Neural cell (in vitro differentiated cells): ENCODE measurements around the gene SH3TC1. TPM values are rescaled to one million over a fixed set of nuclear protein-coding genes. Genes with fewer than 3 reads are reported as not detected.

Experiments
- H2AFZ ChIP-seq: fragments of 200-600, 300-800 bp; sonication (generic), shearing (Covaris generic); 2 replicates; pipeline ENCODE4 v1.6.0; 2014; ENCODE audit warnings: low read depth, mild to moderate bottlenecking, antibody characterized with exemption, low read length, moderate library complexity
- H3F3A ChIP-seq: fragments of 200-600 bp; shearing (Covaris generic); 2 replicates; pipeline ENCODE4 v1.6.1; 2016; ENCODE audit warnings: mild to moderate bottlenecking, moderate library complexity, mixed read lengths, antibody characterized with exemption, low read length; ENCODE audit not compliant: insufficient read depth, poor library complexity, severe bottlenecking
- H3K27ac ChIP-seq: fragments of 200-600, 300-800 bp; sonication (generic), shearing (Covaris generic); 2 replicates; pipeline ENCODE4 v1.5.1; 2014; ENCODE audit warnings: mild to moderate bottlenecking, low read length, moderate library complexity
- H3K27me3 ChIP-seq: fragments of 300-800, 200-600 bp; sonication (generic), shearing (Covaris generic); 2 replicates; pipeline ENCODE4 v1.6.0; 2014; ENCODE audit warnings: mild to moderate bottlenecking, low read depth, low read length, moderate library complexity; ENCODE audit not compliant: insufficient read depth
- H3K36me3 ChIP-seq: fragments of 300-800, 200-600 bp; sonication (generic), shearing (Covaris generic); 2 replicates; pipeline ENCODE4 v1.5.1; 2014; ENCODE audit warnings: mild to moderate bottlenecking, antibody characterized with exemption, low read length, moderate library complexity; ENCODE audit not compliant: insufficient read depth
- H3K4me2 ChIP-seq: fragments of 300-800, 200-600 bp; sonication (generic), shearing (Covaris generic); 2 replicates; pipeline ENCODE4 v1.6.0; 2014; ENCODE audit warnings: mild to moderate bottlenecking, low read length
- H3K4me3 ChIP-seq: fragments of 300-800, 200-600 bp; sonication (generic), shearing (Covaris generic); 2 replicates; pipeline ENCODE4 v1.5.1; 2014; ENCODE audit warnings: mild to moderate bottlenecking, low read length, moderate library complexity
- H3K79me2 ChIP-seq: fragments of 200-600 bp; shearing (Covaris generic); replicated peaks from 2 replicates; pipeline ENCODE4 v1.6.0; 2014; ENCODE audit warnings: mild to moderate bottlenecking, low read length, moderate library complexity; ENCODE audit not compliant: insufficient read depth
- H3K9ac ChIP-seq: fragments of 300-800, 200-600 bp; sonication (generic), shearing (Covaris generic); 2 replicates; pipeline ENCODE4 v1.6.1; 2016; ENCODE audit warnings: mild to moderate bottlenecking, low read length, mixed read lengths
- H3K9me2 ChIP-seq: fragments of 200-600 bp; shearing (Covaris generic); 2 replicates; pipeline ENCODE4 v1.6.1; 2016; ENCODE audit warnings: mild to moderate bottlenecking, low read length, mixed read lengths; ENCODE audit not compliant: insufficient read depth
- H3K9me3 ChIP-seq: fragments of 200-600, 300-800 bp; sonication (generic), shearing (Covaris generic); 2 replicates; pipeline ENCODE4 v1.6.1; 2016; ENCODE audit warnings: mild to moderate bottlenecking, mixed run types, low read length, moderate library complexity, mixed read lengths
- H4K20me1 ChIP-seq: fragments of 200-600 bp; shearing (Covaris generic); 2 replicates; pipeline ENCODE4 v1.6.1; 2016; ENCODE audit warnings: mild to moderate bottlenecking, mixed run types; ENCODE audit not compliant: insufficient read depth
- CTCF ChIP-seq: fragments of 450-650 bp; IDR thresholded peaks from 2 replicates; pipeline ENCODE4 v1.5.1; 2014; ENCODE audit warnings: antibody characterized with exemption, mild to moderate bottlenecking, moderate library complexity; ENCODE audit not compliant: poor library complexity, severe bottlenecking
- EP300 ChIP-seq: fragments of 450-650 bp; conservative IDR thresholded peaks from 2 replicates; pipeline ENCODE4 v1.6.1; 2014; ENCODE audit warnings: antibody characterized with exemption, mild to moderate bottlenecking, moderate library complexity; ENCODE audit not compliant: poor library complexity, severe bottlenecking
- EZH2 ChIP-seq: fragments of 200-600, 300-800 bp; shearing (Covaris generic), sonication (generic); IDR thresholded peaks from 2 replicates; pipeline ENCODE4 v1.6.1; 2014; ENCODE audit warnings: antibody characterized with exemption, low read length, borderline replicate concordance, mild to moderate bottlenecking; ENCODE audit not compliant: insufficient read depth, poor library complexity, severe bottlenecking
- MXI1 ChIP-seq: fragments of 450-650 bp; conservative IDR thresholded peaks from 2 replicates; pipeline ENCODE4 v1.6.1; 2014; ENCODE audit warnings: antibody characterized with exemption, mild to moderate bottlenecking; ENCODE audit not compliant: poor library complexity, severe bottlenecking
- POLR2AphosphoS5 ChIP-seq: IDR thresholded peaks from 2 replicates; pipeline ENCODE4 v1.6.1; 2012
- RAD21 ChIP-seq: fragments of 450-650 bp; conservative IDR thresholded peaks from 2 replicates; pipeline ENCODE4 v1.6.1; 2014; ENCODE audit warnings: antibody characterized with exemption, mild to moderate bottlenecking, moderate library complexity
- REST ChIP-seq: IDR thresholded peaks from 2 replicates; pipeline ENCODE4 v1.6.1; 2012; ENCODE audit warnings: borderline replicate concordance
- SMC3 ChIP-seq: fragments of 450-650 bp; conservative IDR thresholded peaks from 2 replicates; pipeline ENCODE4 v1.6.1; 2014; ENCODE audit warnings: antibody characterized with exemption, mild to moderate bottlenecking, moderate library complexity; ENCODE audit not compliant: poor library complexity
- TAF1 ChIP-seq: IDR thresholded peaks from 2 replicates; pipeline ENCODE4 v1.6.1; 2012; ENCODE audit warnings: low read depth
- polyA plus RNA-seq: library from polyadenylated mRNA; depleted of rRNA; stranded (reverse); fragments of >200 nt; gene quantifications from 2 replicates; pipeline ENCODE4 v1.2.3, GENCODE V29; 2014

SH3TC1 gene
- polyA plus RNA-seq, 1 donor from 2014 or later = not detected

GRCh38 chr4:8287343-8288280 lies 88.5 kb downstream of the SH3TC1 start:
- H3K36me3 ChIP-seq = no peaks in the 10 kb centered on the region
- H3K9ac ChIP-seq = no peak overlapping the region
- H4K20me1 ChIP-seq = no peaks in the 10 kb centered on the region
- no peak overlapping the region for H2AFZ ChIP-seq
- no peak for TF ChIP-seq REST
- no peak for TF ChIP-seq MXI1
- TF ChIP-seq CTCF = no peak
- no peak for TF ChIP-seq EP300
- TF ChIP-seq EZH2 = no peak
- TF ChIP-seq RAD21 = no peak
- no peak for TF ChIP-seq SMC3
- no peak overlapping the region for H3K4me3 ChIP-seq
- no peaks in the 10 kb centered on the region for H3K9me3 ChIP-seq
- H3F3A ChIP-seq = no peaks in the 10 kb centered on the region
- no peak overlapping the region for H3K4me2 ChIP-seq
- no peaks in the 10 kb centered on the region for H3K9me2 ChIP-seq
- no peak overlapping the region for H3K27ac ChIP-seq
- no peaks in the 10 kb centered on the region for H3K79me2 ChIP-seq
- H3K27me3 ChIP-seq = no peaks in the 10 kb centered on the region

- H3K36me3 ChIP-seq = no peaks in the 10 kb centered on the region
Observed at GRCh38 chr4:8289151-8289750, 90.2 kb downstream of the SH3TC1 start.

More at GRCh38 chr4:8289151-8289750, 90.2 kb downstream of the SH3TC1 start:
- Histone ChIP-seq H3K9ac (no peak overlapping the region), H3K4me3 (no peak overlapping the region), H3K9me3 (no peaks in the 10 kb centered on the region), H3K27me3 (no peaks in the 10 kb centered on the region), H2AFZ (no peak overlapping the region), H3F3A (no peaks in the 10 kb centered on the region), H3K79me2 (no peaks in the 10 kb centered on the region), H3K4me2 (no peak overlapping the region), H3K27ac (no peak overlapping the region), H4K20me1 (no peaks in the 10 kb centered on the region), H3K9me2 (no peaks in the 10 kb centered on the region)
- TF ChIP-seq REST (no peak), MXI1 (no peak), TAF1 (no peak), SMC3 (no peak), EP300 (no peak), EZH2 (no peak), RAD21 (no peak), POLR2AphosphoS5 (no peak)
